GM23338 (cell line): Measurements from ENCODE around the gene SNTB2. TPM values are rescaled to one million over a fixed set of nuclear protein-coding genes. Genes with fewer than 3 reads are reported as not detected.

Experiments
- ATAC-seq: fragments of 200-7000 bp; cut with Tn5 transposase; 3 replicates; pipeline ENCODE4 v1.9.1; 2020
- DNase-seq: peaks from one replicate; pipeline ENCODE4 v3.0.0-alpha.2; 2015; ENCODE audit warnings: low spot score
- H2AFZ ChIP-seq: fragments of 200-600 bp; sonication (generic); 2 replicates; pipeline ENCODE4 v1.8.0; 2016; ENCODE audit warnings: antibody characterized with exemption, mild to moderate bottlenecking, moderate library complexity
- H3F3A ChIP-seq: fragments of 200-600 bp; sonication (generic); replicated peaks from 2 replicates; pipeline ENCODE4 v1.8.0; 2017; ENCODE audit warnings: antibody characterized with exemption, mixed run types, low read depth
- H3K27ac ChIP-seq: fragments of 200-600 bp; sonication (generic); 2 replicates; pipeline ENCODE4 v1.6.1; 2016; ENCODE audit warnings: low read depth
- H3K27me3 ChIP-seq: fragments of 200-600 bp; sonication (generic); 2 replicates; pipeline ENCODE4 v1.8.0; 2016; ENCODE audit warnings: mild to moderate bottlenecking, mixed run types, moderate library complexity; ENCODE audit not compliant: insufficient read depth
- H3K36me3 ChIP-seq: fragments of 200-600 bp; sonication (generic); 2 replicates; pipeline ENCODE4 v1.8.0; 2016; ENCODE audit warnings: mild to moderate bottlenecking; ENCODE audit not compliant: insufficient read depth
- H3K4me1 ChIP-seq: fragments of 200-600 bp; sonication (generic); 2 replicates; pipeline ENCODE4 v1.8.0; 2016; ENCODE audit warnings: mild to moderate bottlenecking, moderate library complexity; ENCODE audit not compliant: insufficient read depth
- H3K4me2 ChIP-seq: fragments of 200-600 bp; sonication (generic); 2 replicates; pipeline ENCODE4 v1.7.1; 2017; ENCODE audit warnings: mixed run types
- H3K4me3 ChIP-seq: fragments of 200-600 bp; sonication (generic); 2 replicates; pipeline ENCODE4 v1.6.1; 2016; ENCODE audit warnings: mixed run types
- H3K79me2 ChIP-seq: fragments of 200-600 bp; sonication (generic); replicated peaks from 2 replicates; pipeline ENCODE4 v1.8.0; 2017; ENCODE audit warnings: mild to moderate bottlenecking; ENCODE audit not compliant: insufficient read depth
- H3K9me2 ChIP-seq: fragments of 200-600 bp; sonication (generic); 2 replicates; pipeline ENCODE4 v1.8.0; 2017; ENCODE audit not compliant: insufficient read depth
- H4K20me1 ChIP-seq: fragments of 200-600 bp; sonication (generic); replicated peaks from 2 replicates; pipeline ENCODE4 v1.8.0; 2017; ENCODE audit warnings: mild to moderate bottlenecking; ENCODE audit not compliant: insufficient read depth
- H3K27ac Mint-ChIP-seq: 2 replicates; pipeline ENCODE4 v1.8.0; 2020; ENCODE audit warnings: inconsistent platforms, mild to moderate bottlenecking, moderate library complexity, mixed read lengths
- H3K27me3 Mint-ChIP-seq: 3 replicates; pipeline ENCODE4 v1.8.0; 2022; ENCODE audit warnings: low read depth, mild to moderate bottlenecking, moderate library complexity, mixed read lengths, inconsistent platforms; ENCODE audit not compliant: insufficient read depth, poor library complexity
- H3K36me3 Mint-ChIP-seq: 3 replicates; pipeline ENCODE4 v1.8.0; 2021; ENCODE audit warnings: low read depth, mild to moderate bottlenecking, inconsistent platforms, moderate library complexity, mixed read lengths
- H3K4me1 Mint-ChIP-seq: 3 replicates; pipeline ENCODE4 v1.8.0; 2020; ENCODE audit warnings: mild to moderate bottlenecking, inconsistent platforms, mixed read lengths
- H3K4me3 Mint-ChIP-seq: 3 replicates; pipeline ENCODE4 v1.8.0; 2021; ENCODE audit warnings: moderate library complexity, mild to moderate bottlenecking, inconsistent platforms, mixed read lengths
- H3K9me3 Mint-ChIP-seq: 3 replicates; pipeline ENCODE4 v1.8.0; 2020; ENCODE audit warnings: moderate library complexity, mild to moderate bottlenecking, inconsistent platforms, mixed read lengths
- CREB1 ChIP-seq: fragments of 250-450 bp; sonication (Bioruptor Pico); IDR thresholded peaks from 2 replicates; pipeline ENCODE4 v1.5.0; 2020; ENCODE audit warnings: low read depth, mild to moderate bottlenecking, moderate library complexity
- EZH2 ChIP-seq: fragments of 200-600 bp; sonication (generic); IDR thresholded peaks from one replicate; pipeline ENCODE4 v1.8.0; 2017; ENCODE audit warnings: antibody characterized with exemption, mild to moderate bottlenecking, low read depth; ENCODE audit not compliant: unreplicated experiment
- JUNB ChIP-seq: IDR thresholded peaks from one replicate; pipeline ENCODE4 v1.6.1; 2016; ENCODE audit warnings: antibody characterized with exemption; ENCODE audit not compliant: unreplicated experiment
- NANOG ChIP-seq: IDR thresholded peaks from 2 replicates; pipeline ENCODE4 v1.6.1; 2016; ENCODE audit warnings: antibody characterized with exemption, borderline replicate concordance
- POLR2AphosphoS5 ChIP-seq: IDR thresholded peaks from 2 replicates; pipeline ENCODE4 v1.6.1; 2016; ENCODE audit warnings: antibody characterized with exemption, low read depth
- ZNF114 ChIP-seq: fragments of 250-450 bp; sonication (Bioruptor Pico); IDR thresholded peaks from 2 replicates; pipeline ENCODE4 v1.5.0; 2020; ENCODE audit warnings: mild to moderate bottlenecking, moderate library complexity
- ZNF331 ChIP-seq: fragments of 250-450 bp; sonication (Bioruptor Pico); IDR thresholded peaks from 2 replicates; pipeline ENCODE4 v1.5.0; 2020; ENCODE audit warnings: low read depth, mild to moderate bottlenecking, moderate library complexity
- polyA plus RNA-seq: library from polyadenylated mRNA; unstranded; fragments of >200 nt; fragmentation: Nextera tagmentation; extraction: Ambion mirVana; gene quantifications from 2 replicates; pipeline ENCODE4 v1.2.1, GENCODE V29; 2016
- total RNA-seq: library from RNA; depleted of rRNA; stranded (reverse); fragments of >200 nt; shearing (Covaris generic); gene quantifications from 2 replicates; pipeline ENCODE4 v1.2.3, GENCODE V29; 2014
- TF ChIP-seq, protein P1 (sequence below): fragments of 250-450 bp; sonication (Bioruptor Pico); IDR thresholded peaks from 2 replicates; pipeline ENCODE4 v1.5.0; 2020; ENCODE audit warnings: mild to moderate bottlenecking, moderate library complexity
- TF ChIP-seq, protein P2 (sequence below): IDR thresholded peaks from 2 replicates; pipeline ENCODE4 v1.6.1; 2016; ENCODE audit warnings: antibody characterized with exemption
- TF ChIP-seq, protein P3 (sequence below), 2 experiments: fragments of 200-600 bp in 1 of 2; sonication (generic) in 1 of 2; conservative IDR thresholded peaks; 2 replicates each; pipeline versions ENCODE4 v1.5.1 to v1.6.1; 2016 to 2017; ENCODE audit warnings: antibody characterized with exemption in 2 of 2, low read depth in 2 of 2, mild to moderate bottlenecking in 2 of 2, moderate library complexity in 1 of 2

Gene SNTB2
- total and polyA plus RNA-seq, 2 experiments from 2014 or later = 4.8 to 42.7 TPM

DNA sequence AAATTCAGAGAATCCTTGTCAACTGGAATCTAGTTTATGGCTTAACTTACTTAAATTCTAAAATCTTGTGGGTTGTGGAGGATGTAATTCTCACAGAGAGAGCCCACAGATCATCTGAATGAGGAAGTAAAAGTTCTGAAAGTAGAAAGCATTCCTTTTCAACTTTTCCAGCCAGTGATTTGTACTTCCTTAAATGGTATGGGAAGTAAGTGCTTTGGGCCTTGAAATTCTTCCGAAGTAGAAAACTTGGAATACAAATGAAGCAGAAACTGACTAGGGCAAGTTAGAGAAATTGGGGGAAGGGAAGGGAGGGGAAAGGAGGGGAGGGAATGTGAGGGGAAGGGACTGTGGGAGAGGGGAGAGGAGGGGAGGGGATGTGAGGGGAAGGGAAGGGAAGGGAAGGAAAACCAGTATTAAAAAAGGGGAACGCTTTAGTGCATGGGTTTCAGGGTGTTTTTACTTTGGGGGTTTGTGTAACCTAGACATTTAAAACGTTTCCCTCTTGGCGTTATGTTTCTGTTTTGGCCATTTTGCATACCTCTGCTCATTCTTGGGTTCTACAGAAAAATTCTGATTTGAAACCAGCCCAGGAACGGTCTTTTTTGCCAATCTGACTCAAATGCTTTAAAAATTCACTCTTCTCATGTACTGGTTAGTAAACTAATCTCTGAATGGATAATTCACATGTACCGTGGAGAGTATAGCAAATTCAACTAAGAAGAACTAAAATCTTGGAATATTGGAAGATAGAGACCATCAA lies 15.5 kb upstream of the SNTB2 start:
- ATAC-seq (peak; percentile 53), DNase-seq (peak; percentile 66)
- Mint-ChIP-seq H3K27me3 (peaks cover 2% of the 10 kb centered on the region), H3K36me3 (peaks cover 37% of the 10 kb centered on the region), H3K4me1 (peaks cover 13% of the 10 kb centered on the region; the same call in 2 of the 3 replicates), H3K4me3 (no peak overlapping the region), H3K9me3 (no peaks in the 10 kb centered on the region), H3K27ac (peak overlapping the region; percentile 86)
- Histone ChIP-seq H3K4me3 (no peak overlapping the region), H3K4me2 (no peak overlapping the region), H3K27me3 (no peaks in the 10 kb centered on the region), H3K79me2 (no peaks in the 10 kb centered on the region), H3K9me2 (no peaks in the 10 kb centered on the region), H2AFZ (no peak overlapping the region), H4K20me1 (peaks cover 3% of the 10 kb centered on the region; the same call in 1 of the 2 replicates), H3K4me1 (no peaks in the 10 kb centered on the region), H3K36me3 (peaks cover 12% of the 10 kb centered on the region; the same call in 1 of the 2 replicates), H3F3A (0 out of 2 replicates have a peak, but pooled peaks cover 9% of the 10 kb centered on the region), H3K27ac (peak overlapping the region; percentile 83)
- no peak for TF ChIP-seq ZNF114 (CRISPR knock-in tag)
- no peak for TF ChIP-seq ZNF331 (CRISPR knock-in tag)

DNA sequence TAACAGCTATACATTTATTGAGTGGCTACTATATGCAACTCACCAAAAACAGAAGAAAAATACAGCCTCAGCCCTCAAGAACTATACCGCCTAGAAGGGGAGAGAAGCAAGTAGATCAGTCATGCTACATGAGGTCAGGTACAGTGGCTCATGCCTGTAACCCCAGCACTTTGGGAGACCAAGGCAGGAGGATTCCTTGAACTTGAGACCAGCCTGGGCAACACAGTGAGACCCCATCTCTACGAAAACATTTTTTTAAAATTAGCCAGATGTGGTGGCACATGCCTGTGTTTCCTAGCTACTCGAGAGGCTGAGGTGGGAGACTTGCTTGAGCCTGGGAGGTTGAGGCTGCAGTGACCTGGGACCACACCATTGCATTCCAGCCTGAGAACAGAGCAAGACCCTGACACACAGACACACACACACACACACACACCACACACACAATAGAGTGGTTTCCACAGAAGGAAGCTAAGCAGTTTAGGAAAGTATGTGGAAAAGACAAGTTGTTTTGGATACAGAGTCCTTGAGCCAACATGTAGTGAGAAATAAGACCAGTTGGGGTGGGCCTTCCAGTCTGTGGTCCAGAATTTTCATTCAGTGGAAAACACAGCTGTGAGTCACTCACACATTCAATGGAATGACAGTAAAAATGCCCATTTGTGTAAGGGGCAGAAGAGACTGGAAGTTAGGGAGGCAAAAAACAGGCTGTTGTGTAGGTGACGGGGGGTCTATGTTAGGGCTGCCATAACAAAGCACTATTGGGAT lies 10.7 kb upstream of the SNTB2 start:
- Mint-ChIP-seq H3K27ac (no peak overlapping the region), H3K9me3 (no peaks in the 10 kb centered on the region), H3K36me3 (no peaks in the 10 kb centered on the region), H3K4me1 (peaks cover 13% of the 10 kb centered on the region; the same call in 2 of the 3 replicates), H3K27me3 (peaks cover 1% of the 10 kb centered on the region), H3K4me3 (no peak overlapping the region)
- no peak overlapping the region for H2AFZ ChIP-seq
- H3K4me1 ChIP-seq = no peaks in the 10 kb centered on the region
- H3K36me3 ChIP-seq = no peaks in the 10 kb centered on the region
- H3K27ac ChIP-seq = no peak overlapping the region
- H3K79me2 ChIP-seq = no peaks in the 10 kb centered on the region
- H3F3A ChIP-seq = 0 out of 2 replicates have a peak, but pooled peaks cover 9% of the 10 kb centered on the region
- no peak overlapping the region for H3K4me3 ChIP-seq
- H4K20me1 ChIP-seq = no peaks in the 10 kb centered on the region; the same call in 1 of the 2 replicates
- no peaks in the 10 kb centered on the region for H3K27me3 ChIP-seq
- DNase-seq (no peak), ATAC-seq (no peak)
- no peak overlapping the region for H3K4me2 ChIP-seq
- H3K9me2 ChIP-seq = no peaks in the 10 kb centered on the region
- no peak for TF ChIP-seq POLR2AphosphoS5
- no peak for TF ChIP-seq ZNF114 (CRISPR knock-in tag)
- TF ChIP-seq ZNF331 (CRISPR knock-in tag) = no peak
- TF ChIP-seq NANOG = no peak
- no peak for TF ChIP-seq JUNB
- TF ChIP-seq, protein P1, sequence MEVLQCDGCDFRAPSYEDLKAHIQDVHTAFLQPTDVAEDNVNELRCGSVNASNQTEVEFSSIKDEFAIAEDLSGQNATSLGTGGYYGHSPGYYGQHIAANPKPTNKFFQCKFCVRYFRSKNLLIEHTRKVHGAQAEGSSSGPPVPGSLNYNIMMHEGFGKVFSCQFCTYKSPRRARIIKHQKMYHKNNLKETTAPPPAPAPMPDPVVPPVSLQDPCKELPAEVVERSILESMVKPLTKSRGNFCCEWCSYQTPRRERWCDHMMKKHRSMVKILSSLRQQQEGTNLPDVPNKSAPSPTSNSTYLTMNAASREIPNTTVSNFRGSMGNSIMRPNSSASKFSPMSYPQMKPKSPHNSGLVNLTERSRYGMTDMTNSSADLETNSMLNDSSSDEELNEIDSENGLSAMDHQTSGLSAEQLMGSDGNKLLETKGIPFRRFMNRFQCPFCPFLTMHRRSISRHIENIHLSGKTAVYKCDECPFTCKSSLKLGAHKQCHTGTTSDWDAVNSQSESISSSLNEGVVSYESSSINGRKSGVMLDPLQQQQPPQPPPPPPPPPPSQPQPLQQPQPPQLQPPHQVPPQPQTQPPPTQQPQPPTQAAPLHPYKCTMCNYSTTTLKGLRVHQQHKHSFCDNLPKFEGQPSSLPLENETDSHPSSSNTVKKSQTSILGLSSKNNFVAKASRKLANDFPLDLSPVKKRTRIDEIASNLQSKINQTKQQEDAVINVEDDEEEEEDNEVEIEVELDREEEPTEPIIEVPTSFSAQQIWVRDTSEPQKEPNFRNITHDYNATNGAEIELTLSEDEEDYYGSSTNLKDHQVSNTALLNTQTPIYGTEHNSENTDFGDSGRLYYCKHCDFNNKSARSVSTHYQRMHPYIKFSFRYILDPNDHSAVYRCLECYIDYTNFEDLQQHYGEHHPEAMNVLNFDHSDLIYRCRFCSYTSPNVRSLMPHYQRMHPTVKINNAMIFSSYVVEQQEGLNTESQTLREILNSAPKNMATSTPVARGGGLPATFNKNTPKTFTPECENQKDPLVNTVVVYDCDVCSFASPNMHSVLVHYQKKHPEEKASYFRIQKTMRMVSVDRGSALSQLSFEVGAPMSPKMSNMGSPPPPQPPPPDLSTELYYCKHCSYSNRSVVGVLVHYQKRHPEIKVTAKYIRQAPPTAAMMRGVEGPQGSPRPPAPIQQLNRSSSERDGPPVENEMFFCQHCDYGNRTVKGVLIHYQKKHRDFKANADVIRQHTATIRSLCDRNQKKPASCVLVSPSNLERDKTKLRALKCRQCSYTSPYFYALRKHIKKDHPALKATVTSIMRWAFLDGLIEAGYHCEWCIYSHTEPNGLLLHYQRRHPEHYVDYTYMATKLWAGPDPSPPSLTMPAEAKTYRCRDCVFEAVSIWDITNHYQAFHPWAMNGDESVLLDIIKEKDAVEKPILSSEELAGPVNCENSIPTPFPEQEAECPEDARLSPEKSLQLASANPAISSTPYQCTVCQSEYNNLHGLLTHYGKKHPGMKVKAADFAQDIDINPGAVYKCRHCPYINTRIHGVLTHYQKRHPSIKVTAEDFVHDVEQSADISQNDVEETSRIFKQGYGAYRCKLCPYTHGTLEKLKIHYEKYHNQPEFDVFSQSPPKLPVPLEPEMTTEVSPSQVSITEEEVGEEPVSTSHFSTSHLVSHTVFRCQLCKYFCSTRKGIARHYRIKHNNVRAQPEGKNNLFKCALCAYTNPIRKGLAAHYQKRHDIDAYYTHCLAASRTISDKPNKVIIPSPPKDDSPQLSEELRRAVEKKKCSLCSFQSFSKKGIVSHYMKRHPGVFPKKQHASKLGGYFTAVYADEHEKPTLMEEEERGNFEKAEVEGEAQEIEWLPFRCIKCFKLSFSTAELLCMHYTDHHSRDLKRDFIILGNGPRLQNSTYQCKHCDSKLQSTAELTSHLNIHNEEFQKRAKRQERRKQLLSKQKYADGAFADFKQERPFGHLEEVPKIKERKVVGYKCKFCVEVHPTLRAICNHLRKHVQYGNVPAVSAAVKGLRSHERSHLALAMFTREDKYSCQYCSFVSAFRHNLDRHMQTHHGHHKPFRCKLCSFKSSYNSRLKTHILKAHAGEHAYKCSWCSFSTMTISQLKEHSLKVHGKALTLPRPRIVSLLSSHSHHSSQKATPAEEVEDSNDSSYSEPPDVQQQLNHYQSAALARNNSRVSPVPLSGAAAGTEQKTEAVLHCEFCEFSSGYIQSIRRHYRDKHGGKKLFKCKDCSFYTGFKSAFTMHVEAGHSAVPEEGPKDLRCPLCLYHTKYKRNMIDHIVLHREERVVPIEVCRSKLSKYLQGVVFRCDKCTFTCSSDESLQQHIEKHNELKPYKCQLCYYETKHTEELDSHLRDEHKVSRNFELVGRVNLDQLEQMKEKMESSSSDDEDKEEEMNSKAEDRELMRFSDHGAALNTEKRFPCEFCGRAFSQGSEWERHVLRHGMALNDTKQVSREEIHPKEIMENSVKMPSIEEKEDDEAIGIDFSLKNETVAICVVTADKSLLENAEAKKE (CRISPR knock-in tag) = no peak
- no peak for TF ChIP-seq CREB1
- no peak for TF ChIP-seq EZH2
- TF ChIP-seq, protein P2, sequence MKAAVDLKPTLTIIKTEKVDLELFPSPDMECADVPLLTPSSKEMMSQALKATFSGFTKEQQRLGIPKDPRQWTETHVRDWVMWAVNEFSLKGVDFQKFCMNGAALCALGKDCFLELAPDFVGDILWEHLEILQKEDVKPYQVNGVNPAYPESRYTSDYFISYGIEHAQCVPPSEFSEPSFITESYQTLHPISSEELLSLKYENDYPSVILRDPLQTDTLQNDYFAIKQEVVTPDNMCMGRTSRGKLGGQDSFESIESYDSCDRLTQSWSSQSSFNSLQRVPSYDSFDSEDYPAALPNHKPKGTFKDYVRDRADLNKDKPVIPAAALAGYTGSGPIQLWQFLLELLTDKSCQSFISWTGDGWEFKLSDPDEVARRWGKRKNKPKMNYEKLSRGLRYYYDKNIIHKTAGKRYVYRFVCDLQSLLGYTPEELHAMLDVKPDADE = no peak
- TF ChIP-seq, protein P3, sequence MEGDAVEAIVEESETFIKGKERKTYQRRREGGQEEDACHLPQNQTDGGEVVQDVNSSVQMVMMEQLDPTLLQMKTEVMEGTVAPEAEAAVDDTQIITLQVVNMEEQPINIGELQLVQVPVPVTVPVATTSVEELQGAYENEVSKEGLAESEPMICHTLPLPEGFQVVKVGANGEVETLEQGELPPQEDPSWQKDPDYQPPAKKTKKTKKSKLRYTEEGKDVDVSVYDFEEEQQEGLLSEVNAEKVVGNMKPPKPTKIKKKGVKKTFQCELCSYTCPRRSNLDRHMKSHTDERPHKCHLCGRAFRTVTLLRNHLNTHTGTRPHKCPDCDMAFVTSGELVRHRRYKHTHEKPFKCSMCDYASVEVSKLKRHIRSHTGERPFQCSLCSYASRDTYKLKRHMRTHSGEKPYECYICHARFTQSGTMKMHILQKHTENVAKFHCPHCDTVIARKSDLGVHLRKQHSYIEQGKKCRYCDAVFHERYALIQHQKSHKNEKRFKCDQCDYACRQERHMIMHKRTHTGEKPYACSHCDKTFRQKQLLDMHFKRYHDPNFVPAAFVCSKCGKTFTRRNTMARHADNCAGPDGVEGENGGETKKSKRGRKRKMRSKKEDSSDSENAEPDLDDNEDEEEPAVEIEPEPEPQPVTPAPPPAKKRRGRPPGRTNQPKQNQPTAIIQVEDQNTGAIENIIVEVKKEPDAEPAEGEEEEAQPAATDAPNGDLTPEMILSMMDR (conservative IDR thresholded peaks at IDR 0.05; ENCODE audit: low read depth in 2 of 2) = no peak
